Nucleus accumbens (tissue), 56 donors: ENCODE results near the gene TREH.

Source experiments
- DNase-seq, 56 donors: peaks; one replicate each; lab custom pipeline; 2025; lab: John Stamatoyannopoulos, UW

TREH gene

DNA sequence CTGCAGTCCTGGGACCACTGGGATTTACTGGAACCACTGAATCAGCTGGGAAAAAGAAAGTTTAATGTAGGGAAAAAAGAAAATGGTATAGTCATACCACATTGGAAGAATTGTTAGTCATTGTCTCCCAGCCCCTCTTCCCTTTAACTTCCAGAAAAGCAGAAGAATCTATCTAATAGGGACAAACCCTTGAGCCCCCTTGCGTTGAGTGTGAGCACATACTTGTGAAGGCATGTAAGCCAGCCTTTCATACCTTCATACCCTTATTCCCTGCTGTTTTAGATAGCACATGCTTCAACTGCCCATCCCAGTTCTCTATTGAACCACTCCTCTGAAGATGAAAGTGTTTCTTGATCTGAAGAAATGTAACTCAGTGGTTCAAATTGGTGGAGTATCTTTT lies 6.6 kb downstream of the TREH start:
- DNase-seq = no peak

DNA sequence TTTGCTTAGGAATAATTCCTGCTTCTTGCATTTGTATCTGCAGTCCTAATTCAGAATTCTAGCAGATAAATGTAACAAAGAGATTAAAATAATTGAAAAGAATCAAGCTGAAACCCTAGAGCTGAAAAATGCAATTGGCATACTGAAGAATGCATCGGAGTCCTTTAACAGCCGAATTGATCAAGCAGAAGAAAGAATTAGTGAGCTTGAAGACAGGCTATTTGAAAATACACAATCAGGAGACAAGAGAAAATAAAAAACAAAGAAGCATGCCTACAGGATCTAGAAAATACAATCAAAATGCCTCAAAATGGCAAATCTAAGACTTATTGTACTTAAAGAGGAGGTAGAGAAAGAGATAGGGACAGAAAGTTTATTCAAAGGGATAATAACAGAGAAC lies 8.2 kb downstream of the TREH start:
- DNase-seq = no peak

DNA sequence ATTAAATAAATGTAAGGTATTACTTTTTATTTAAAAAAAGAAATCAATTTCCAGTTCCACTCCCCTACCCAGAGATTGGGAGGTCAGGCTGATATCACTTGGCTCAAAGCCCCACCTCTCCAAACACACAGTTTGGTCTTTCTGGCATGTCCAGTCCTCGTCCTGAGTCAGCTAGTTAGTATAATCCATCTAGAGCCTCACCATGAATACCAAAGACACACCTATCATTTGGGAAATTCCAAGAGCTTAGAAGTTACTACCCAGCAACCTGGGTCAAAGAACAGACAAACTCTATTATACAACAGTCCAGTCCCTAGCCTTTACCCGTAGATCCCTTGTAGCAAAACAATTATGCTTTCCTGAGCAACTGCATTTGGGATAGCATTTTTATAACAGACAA lies 9.4 kb downstream of the TREH start:
- DNase-seq = no peak

DNA sequence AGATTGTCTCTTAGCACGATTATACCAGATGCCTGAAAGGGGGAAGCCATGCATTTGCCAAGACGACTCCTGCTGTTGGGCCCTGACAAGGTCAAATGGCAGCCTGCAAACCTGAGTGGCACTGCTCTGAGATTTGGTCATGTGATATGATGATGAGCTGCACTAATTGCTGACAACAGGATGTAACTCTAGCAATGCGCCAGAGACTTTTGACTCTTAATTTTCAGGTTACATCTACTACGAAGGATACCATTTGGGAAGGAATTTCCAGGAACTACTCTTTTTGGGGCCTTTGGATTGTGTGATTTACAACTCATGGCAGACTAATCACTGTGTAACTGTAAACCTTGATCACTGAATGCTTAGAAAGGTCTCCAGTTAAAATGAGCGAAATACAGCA lies 13.1 kb downstream of the TREH start:
- no peak for DNase-seq

DNA sequence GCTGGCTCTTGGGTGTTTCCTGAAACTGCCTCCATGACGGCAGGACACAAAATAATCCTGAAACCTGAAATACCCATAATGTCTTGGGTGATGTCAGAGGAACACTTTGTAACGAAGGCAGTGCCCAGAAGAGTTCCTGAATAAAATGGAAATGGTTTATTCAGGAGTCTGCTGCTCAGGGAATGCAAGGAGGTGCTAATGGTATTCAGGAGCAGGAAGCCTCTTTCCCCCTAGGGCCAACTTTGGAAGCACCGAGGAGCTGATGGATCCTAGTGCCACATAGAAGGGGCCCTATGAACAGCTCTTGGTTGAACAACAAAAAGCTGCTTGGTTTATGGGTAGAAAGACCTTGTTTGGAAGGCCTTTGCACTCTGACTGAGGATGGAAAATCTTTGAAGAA lies 15.5 kb downstream of the TREH start:
- DNase-seq = no peak

DNA sequence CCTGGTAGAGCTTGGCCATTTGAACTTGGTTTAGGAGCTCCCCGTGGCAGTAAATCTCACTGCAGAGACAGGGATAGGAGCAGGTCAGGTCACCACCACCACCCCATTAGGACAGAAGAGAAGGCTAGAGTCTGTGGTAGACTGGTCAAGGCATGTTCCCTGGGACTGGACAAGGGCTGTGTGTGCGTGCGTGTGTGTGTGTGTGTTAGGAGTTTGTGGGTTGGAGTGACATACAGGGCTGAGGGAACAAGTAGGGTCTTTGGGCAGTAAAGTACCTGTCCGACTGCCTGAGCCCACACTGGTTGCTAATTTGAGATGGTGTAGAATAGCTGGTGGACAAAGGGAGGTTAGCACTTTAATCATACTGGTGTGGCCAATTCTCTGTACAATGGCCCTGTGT lies 16.1 kb downstream of the TREH start:
- DNase-seq = no peak

DNA sequence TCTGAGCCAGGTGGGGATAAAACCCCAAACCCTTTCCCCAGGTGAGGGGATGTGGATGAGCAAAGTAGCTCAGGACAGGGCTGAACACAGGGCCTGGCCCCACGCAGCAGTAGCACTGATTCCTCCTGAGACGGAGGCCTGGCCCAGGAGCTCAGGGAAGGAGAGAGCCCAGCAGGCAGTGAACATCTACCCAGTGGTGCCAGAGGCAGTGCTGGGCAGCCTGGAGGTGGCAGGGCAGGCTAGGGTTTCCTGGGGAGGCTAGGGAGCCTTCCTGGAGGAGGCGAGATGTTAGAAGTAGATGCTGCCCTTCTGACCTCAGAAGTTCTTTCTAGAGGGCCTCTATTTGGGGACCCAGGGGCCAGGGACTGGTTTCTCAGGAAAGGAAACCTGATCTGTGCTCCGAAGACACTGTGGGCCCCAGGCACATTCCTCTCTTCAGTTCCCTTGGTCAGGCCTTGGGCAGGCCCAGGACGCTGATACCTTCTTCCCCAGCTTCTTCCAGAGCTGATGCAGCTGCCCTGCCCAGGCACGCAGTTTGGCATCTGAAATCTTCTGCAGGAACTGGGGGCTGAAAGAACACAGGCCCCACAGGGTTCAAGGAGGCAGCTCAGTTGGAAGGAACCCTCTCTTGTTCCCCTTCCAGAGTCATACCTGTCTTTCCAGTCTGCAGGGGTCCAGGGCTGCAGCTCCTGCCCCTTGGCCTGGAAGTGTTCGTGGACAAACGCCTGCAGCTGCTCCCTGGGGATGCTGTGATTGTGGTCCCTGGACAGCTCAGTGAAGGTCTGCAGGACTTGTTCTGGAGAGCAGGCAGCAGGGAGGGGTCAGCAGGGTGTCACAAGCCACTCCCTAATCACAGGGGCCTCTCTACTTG lies 16.8 kb downstream of the TREH start:
- DNase-seq = no peak

DNA sequence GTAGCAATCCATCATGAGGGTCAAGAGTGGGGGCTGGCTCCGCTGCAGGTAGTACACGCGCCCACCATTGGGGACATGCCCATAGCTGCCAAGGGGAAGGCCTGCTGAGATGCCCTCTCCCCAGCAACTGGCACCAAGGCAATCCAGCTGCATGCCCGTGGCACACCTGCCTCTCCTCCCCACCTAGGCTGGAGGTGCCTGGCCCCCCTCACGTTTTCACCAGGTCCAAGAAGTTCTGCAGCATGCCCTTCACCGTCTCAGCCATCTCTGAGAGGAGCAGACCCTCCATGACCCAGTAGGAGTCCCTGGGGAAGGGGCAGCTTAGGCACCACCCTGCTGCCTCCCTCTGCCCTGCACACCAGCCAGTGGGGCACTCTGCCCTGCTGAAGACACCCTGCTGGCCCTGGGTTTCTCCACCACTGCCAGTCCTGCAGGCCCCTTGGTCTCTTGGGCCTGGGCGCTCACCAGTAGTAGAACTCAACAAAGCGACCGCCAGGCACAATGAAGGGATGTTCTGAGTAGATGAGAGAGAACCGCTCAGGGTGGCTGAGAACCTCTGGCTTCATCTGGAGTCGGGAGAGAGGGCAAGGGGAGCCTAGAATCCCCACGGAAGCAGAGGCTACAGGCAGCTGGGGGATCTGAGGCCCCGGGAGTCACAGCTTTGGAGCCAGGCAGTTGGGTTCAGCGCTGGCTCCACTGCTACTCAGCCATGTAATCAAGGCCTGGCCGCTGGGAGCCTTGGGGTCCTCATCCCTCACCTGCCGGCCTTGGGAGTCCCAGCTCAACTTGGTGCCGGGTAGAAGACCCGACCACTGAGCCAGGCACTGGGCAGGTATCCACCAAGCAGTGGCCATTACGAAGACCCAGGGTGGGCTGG lies 17.8 kb downstream of the TREH start:
- DNase-seq = no peak

DNA sequence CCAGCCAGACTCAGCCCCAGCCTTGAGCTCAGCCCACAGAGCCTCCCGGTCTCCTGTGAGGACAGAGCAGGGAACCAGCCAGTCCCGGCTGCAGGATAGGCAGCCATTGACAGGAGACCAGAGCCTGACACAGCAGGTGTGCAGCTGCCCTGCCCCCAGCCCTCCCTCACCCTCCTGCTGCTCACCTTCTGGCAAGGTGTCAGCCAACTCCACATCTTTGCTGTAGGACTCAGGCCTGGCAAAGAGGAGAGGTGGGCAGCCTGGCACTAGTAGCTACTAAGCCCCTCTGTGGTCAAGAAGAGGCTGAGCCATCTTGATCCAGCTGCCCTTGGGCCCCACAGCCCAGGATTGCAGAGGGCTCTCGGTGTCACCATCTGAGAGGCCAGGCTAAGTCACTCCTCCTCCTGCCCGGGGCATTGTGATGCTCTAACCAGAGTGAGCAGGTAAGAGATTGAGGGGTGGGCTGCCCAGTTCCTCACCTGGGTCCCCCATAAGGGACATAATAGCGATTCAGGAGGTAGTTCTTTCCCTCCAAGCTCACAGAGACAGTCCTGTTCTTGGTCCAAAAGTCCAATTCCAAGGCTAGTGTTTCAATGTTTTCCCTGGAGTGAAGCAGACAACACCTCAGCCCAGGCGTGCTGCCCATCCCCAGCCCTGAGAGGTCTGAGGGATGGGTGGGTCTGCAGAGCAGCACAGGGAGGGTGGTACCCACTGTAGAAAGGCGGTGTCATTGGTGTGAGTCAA lies 18.6 kb downstream of the TREH start:
- no peak for DNase-seq

DNA sequence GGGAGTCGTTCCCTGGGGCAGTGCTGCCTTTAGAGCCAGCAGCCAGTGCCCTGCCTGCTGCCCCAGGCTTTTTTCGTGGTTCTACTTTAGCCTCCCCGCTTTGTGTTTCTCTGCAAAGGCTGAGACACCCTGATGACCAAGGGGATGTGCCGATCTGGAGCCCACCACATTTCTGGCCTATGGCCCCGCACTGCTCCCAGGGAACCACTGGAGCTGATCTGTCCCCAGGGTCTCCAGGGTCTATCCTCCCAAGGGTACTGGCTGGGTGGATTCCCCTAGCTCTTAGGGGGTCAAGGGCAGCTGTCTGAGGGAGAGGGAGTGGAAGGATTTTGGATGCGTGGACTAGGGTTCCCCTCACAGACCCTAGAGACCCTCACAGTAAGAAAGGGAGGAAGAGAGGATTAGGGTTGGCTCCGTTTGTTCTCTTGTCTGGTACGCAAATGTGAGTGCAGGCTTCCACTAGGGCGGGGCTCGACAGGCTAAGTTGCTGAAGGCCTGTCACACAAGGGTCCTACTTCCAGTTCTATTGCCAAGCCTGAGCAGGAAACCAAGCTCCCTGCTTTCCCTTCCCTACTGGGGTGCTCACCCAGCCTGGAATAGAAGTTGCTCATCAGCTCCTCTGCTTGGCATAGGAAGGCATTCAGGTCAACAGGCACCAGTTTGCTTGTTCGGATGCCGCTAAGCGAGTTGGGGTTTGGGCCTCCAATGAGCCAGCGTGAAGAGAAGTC lies 19.3 kb downstream of the TREH start:
- no peak for DNase-seq

DNA sequence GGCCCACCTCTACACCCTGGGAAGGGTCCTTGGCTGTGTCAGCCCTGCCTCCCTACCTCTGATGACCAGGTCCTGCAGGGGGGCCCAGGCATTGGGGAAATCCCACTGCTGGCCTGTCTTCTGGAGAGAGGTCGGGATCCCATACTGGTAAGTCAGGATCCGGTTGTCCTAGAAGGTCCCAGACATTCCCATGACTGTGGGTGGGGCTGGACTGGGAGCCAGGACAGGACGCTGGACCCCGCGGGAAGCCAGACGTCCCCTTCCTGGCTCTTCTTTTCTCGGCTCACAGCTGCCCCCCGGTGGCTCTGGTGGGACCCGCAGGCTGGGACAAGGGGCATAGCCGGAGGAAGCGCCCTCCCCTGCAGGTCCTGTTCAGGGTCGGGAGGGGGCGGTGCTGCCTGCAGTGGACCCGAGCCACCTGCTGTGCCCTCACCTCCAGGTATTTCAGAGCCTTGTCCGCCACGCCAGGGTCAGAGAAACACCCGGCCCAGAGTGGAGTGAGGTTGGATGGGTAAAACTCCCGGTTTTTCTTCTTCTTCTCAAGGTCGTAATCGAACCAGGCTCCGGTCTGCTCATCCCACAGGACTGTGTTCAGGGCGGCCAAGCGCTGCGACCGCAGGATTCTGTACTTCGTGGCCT lies 20.0 kb downstream of the TREH start:
- DNase-seq = peak in 54 of 56 donors; percentile 37 to 94 (median 78)

DNA sequence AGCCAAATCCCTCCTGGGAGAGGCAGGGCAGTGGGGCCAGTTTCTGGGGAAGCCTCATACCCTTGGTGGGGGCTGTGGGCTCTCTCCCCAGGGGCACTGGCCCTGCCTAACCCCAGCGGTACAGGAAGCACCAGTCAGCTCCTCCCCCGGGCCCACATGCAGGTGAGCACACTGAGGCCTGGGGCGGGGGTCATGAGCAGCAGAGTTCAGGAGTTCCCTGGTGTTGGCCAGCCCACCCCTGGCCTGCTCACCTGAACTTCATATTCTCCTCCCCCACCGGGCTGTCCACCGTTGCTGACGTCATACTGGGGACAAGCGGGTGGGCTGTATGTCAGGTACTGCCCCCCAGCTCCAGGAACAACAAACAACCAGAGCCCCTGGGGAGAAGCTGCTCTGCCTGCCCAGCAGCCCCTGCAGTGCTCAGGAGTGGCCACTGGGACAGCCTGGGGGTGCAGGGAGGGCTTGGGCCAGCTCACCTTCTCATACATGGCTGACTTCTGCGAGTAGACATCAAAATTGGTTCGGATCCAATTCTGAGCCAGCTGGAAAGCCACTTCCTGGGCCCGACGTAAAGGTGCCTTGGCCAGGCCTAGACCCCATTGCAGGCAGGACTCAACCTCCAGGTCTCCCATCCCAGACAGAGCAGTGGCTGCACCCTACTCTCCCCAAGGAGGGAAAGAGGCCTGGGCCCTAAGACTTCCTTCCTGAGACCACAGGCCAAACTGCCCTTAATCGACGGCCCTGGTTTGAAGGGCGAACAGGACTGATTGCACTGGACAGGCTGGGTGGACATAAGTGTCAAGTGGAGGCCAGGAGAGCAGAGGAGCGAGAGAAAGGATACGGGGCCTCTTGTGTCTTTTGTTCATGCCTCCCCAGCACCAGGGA lies 20.8 kb downstream of the TREH start:
- peak in 1 of 56 donors; percentile 55 for DNase-seq

DNA sequence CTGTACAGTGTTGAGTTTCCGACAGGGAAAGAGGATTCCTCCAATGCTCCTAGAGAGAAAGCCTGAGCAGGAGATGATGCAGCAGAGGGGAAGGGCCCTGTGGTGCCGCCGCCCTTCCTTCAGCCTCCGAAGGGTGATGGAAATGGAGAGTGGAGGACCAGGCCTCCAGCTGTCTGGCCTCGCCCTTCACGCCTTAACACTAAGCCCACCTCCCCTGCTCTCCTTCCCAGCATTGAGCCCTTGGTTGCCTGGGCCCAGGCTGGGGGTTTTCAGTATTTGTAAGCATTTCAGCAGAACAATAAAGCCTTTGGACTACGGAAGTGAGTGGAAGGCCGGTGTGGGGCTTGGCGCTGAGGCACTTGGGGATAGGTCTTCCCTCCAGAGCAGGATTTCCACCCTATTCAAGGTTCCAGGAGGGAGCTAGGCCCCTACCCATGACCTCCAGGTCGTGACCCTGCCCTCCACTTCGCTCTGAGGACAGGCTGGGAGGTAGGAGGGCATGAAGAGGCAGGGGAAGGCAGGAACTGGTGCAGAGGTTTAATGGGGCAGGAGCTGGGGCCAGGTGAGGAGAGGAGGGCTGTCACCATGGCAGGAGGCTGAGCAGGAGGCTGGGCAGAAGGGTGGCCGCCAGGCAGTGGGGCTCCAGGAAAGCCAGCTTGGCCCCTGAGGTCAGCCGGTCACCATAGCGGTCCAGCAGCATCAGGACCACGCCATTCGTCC lies 21.6 kb downstream of the TREH start:
- DNase-seq = peak in 1 of 56 donors; percentile 22

DNA sequence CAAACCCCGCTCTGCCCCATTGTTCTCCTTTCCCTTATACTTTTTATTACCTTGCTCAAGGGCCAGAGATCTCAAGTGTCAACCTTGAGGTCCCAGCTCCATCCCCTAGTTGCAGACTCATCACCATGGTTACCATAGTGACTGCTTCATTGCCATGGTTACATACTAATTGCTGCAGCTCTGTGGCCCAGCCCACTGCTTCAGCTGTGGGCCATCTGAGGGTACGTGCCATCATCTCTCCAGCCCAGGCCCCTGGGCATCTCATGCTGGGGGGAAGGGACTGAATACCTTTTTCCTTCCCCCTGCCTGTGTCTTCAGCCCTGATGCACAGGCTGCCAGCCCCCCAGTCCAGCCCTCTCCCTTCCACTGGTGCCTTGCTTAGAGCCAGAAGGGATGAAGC lies 22.2 kb downstream of the TREH start:
- peak in 4 of 56 donors; percentile 16 to 30 (median 21) for DNase-seq

DNA sequence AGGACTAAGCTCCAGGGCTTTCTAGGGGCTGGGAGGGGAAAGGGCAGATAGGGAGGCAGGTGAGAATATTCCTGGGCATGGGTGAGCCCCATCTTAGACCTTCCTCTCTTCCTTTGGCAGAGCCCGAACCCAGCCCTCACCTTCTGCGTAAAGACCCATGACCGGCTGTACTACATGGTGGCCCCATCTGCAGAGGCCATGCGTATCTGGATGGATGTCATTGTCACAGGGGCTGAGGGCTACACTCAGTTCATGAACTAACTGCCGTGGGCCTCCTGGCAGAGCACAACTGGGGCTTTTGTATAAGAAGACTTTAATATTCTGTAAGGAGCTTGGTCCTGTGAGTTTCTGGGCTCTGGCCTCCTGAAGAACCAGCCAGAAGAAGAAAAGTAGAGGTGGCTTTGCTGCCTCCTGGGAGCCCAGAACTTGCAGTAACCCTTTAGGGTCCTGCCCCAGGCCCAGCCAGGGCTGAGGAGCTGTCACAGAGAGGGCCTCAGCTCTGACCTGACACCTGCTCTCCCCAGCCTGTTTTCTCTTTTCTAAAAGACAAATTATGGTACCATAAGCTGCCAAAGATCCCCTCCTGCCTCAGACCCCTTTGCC lies 22.8 kb downstream of the TREH start:
- peak in 5 of 56 donors; percentile 16 to 43 (median 27) for DNase-seq

DNA sequence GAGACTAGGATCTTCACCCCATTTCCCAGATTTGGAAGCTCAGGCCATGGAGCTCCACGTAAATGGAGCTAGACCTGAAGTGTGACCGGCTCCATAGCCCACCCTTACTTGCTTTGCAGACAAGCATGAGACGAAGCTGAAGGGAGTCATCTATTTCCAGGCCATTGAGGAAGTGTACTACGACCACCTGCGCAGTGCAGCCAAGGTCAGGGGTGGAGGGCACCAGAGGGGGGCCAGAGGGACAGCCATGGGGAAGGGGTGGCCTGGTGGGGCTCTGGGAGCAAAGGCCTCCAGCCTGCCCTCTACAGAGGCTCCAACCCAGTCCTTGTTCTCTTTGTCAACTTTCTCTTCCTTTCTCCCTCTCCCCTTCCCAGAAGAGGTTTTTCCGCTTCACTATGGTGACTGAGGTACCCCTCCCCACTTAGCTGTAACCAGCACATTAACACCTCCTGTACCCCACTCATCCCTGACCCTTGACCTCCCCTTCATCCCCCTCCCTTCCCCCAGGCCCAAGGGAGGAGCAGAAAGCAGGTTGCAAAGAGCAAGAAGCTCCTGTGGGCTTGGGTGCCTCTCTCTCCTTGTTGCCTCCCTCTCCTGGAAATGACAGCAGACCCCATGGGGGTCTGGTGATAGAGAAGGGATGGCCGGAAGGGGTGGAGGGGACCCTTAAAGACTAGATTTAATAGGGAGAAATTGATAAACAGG lies 23.8 kb downstream of the TREH start:
- no peak for DNase-seq
